C4-2B (cell line): ENCODE results near the gene CDCA4.

ENCODE experiments used
- H3K27ac ChIP-seq: fragments of 450-650 bp; 2 replicates; pipeline ENCODE4 v1.5.1; 2017
- ZFX ChIP-seq: fragments of 450-650 bp; IDR thresholded peaks from 2 replicates; pipeline ENCODE4 v1.6.1; 2017
- TF ChIP-seq, protein P1 (sequence below): fragments of 450-650 bp; conservative IDR thresholded peaks from 2 replicates; pipeline ENCODE4 v1.5.1; 2017; ENCODE audit warnings: mild to moderate bottlenecking

CDCA4 gene

DNA sequence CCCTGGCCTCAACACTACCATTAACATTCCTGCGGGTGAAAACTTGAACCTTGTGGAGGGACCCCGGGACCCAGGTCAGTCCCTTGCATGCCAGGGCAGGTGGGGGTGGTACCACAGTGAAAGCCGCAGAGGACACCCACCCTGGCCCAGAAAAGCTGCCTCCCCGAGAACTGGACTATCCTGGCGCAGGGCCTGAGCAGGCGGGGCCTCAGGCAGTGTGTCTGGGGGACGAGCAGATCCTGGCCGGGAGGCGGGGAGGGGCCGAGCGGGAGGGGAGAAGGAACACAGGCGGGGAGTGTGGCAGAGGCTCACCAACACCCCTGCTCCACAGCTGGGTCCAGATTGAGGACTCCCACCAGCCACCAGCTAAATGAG, 52.7 kb downstream of the CDCA4 start:
- TF ChIP-seq, protein P1, sequence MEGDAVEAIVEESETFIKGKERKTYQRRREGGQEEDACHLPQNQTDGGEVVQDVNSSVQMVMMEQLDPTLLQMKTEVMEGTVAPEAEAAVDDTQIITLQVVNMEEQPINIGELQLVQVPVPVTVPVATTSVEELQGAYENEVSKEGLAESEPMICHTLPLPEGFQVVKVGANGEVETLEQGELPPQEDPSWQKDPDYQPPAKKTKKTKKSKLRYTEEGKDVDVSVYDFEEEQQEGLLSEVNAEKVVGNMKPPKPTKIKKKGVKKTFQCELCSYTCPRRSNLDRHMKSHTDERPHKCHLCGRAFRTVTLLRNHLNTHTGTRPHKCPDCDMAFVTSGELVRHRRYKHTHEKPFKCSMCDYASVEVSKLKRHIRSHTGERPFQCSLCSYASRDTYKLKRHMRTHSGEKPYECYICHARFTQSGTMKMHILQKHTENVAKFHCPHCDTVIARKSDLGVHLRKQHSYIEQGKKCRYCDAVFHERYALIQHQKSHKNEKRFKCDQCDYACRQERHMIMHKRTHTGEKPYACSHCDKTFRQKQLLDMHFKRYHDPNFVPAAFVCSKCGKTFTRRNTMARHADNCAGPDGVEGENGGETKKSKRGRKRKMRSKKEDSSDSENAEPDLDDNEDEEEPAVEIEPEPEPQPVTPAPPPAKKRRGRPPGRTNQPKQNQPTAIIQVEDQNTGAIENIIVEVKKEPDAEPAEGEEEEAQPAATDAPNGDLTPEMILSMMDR: no peak
- TF ChIP-seq ZFX: no peak
- no peak overlapping the region for H3K27ac ChIP-seq

GRCh38 chr14:104967386-104968152, 53.3 kb downstream of the CDCA4 start:
- no peak overlapping the region for H3K27ac ChIP-seq
- no peak for TF ChIP-seq ZFX
- TF ChIP-seq, protein P1: no peak

GRCh38 chr14:104966981-104967385, 53.9 kb downstream of the CDCA4 start:
- H3K27ac ChIP-seq: no peak overlapping the region
- TF ChIP-seq, protein P1: no peak
- TF ChIP-seq ZFX: no peak

- TF ChIP-seq, protein P1: no peak
- TF ChIP-seq ZFX: no peak
- no peak overlapping the region for H3K27ac ChIP-seq
Observed at GRCh38 chr14:104966261-104966865, 54.5 kb downstream of the CDCA4 start.

DNA sequence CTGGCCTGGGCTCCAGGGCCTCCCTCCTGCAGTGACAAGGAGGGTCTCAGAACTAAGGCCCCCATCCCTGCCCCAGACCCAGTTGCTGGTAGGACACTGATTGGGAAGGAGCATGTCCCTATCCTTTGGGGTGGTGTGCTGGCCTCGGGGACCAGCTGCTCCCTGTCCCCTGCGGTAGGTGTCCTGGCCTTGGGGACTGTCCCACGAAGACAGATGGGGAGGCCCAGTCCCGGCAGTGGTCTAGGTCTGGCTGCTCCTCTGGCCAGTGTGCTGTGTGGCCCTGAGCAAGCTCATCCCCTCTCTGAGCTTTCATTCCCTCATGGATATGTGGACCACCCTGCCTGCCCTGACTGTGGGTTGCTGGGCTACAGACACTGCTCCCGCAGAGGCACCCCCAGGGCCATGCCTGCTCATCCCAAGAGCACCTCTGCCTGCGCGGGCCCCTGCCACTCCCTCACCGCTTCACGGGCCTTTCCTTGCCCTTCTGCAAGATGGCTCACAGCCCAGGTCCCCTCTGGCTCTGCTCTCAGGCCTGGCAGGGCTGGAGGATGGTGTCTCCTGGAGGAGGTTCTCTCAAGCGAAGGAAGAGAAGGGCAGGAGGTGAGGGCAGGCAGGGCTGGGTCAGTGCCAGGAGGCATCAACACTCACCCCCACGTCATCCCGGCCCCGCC, 55.2 kb downstream of the CDCA4 start:
- TF ChIP-seq ZFX: no peak
- TF ChIP-seq, protein P1: no peak
- no peak overlapping the region for H3K27ac ChIP-seq

- H3K27ac ChIP-seq: no peak overlapping the region
- TF ChIP-seq, protein P1: no peak
- TF ChIP-seq ZFX: no peak
Observed at GRCh38 chr14:104964546-104964945, 56.3 kb downstream of the CDCA4 start.
